HepG2 (cell line): ENCODE data around the gene RASIP1. TPM values are rescaled to one million over a fixed set of nuclear protein-coding genes. Genes with fewer than 3 reads are reported as not detected.
A peak's percentile ranks its signal among the peaks of the same experiment; 100 is the strongest.

Experiments
- ATF2 ChIP-seq: sonication (generic); formaldehyde crosslinking; IDR thresholded peaks from 2 replicates; pipeline ENCODE4 v1.4.0; 2020; ENCODE audit warnings: missing genetic modification reagents
- BCL6 ChIP-seq: IDR thresholded peaks from 2 replicates; pipeline ENCODE4 v1.6.1; 2016; ENCODE audit warnings: missing genetic modification reagents, missing compliant biosample characterization
- BORCS8-MEF2B ChIP-seq: sonication (generic); formaldehyde crosslinking; IDR thresholded peaks from 2 replicates; pipeline ENCODE4 v1.8.0; 2022; ENCODE audit warnings: mild to moderate bottlenecking, missing genetic modification reagents
- BRD4 ChIP-seq: sonication (generic); formaldehyde crosslinking; IDR thresholded peaks from 2 replicates; pipeline ENCODE4 v1.4.0; 2020; ENCODE audit warnings: missing genetic modification reagents
- ELF1 ChIP-seq: sonication (generic); formaldehyde crosslinking; IDR thresholded peaks from 2 replicates; pipeline ENCODE4 v1.4.0; 2020; ENCODE audit warnings: missing genetic modification reagents
- ELF3 ChIP-seq: IDR thresholded peaks from 2 replicates; pipeline ENCODE4 v1.6.1; 2016; ENCODE audit warnings: missing genetic modification reagents, missing compliant biosample characterization
- GMEB1 ChIP-seq: sonication (generic); formaldehyde crosslinking; IDR thresholded peaks from 2 replicates; pipeline ENCODE4 v1.5.1; 2020; ENCODE audit warnings: missing genetic modification reagents, mild to moderate bottlenecking, borderline replicate concordance
- HDAC2 ChIP-seq: sonication (generic); formaldehyde crosslinking; IDR thresholded peaks from 2 replicates; pipeline ENCODE4 v1.4.0; 2020; ENCODE audit warnings: missing genetic modification reagents
- HOXA7 ChIP-seq: sonication (generic); formaldehyde crosslinking; IDR thresholded peaks from 2 replicates; pipeline ENCODE4 v1.8.1; 2022; ENCODE audit warnings: mild to moderate bottlenecking, missing genetic modification reagents, moderate library complexity
- IRF9 ChIP-seq: sonication (generic); formaldehyde crosslinking; IDR thresholded peaks from 2 replicates; pipeline ENCODE4 v1.8.0; 2022; ENCODE audit warnings: missing genetic modification reagents, mild to moderate bottlenecking, borderline replicate concordance
- MAX ChIP-seq: IDR thresholded peaks from 2 replicates; pipeline ENCODE4 v1.6.1; 2012; ENCODE audit warnings: inconsistent platforms
- MED13 ChIP-seq: sonication (generic); formaldehyde crosslinking; IDR thresholded peaks from 2 replicates; pipeline ENCODE4 v1.5.0; 2020; ENCODE audit warnings: missing genetic modification reagents
- NCOR1 ChIP-seq: fragments of 200-600 bp; sonication (generic); IDR thresholded peaks from 2 replicates; pipeline ENCODE4 v1.7.0; 2017; ENCODE audit warnings: antibody characterized with exemption, low read length, borderline replicate concordance
- NONO ChIP-seq, 2 experiments: fragments of 450-650 bp in 1 of 2; sonication (generic) in 1 of 2; formaldehyde crosslinking in 1 of 2; IDR thresholded peaks in 1 of 2; conservative IDR thresholded peaks in 1 of 2; 2 replicates each; pipeline versions ENCODE4 v1.6.1 to v1.8.0; 2017 to 2022; ENCODE audit warnings: mild to moderate bottlenecking in 1 of 2, missing genetic modification reagents in 1 of 2, moderate library complexity in 1 of 2
- RXRA ChIP-seq: sonication (generic); formaldehyde crosslinking; IDR thresholded peaks from 2 replicates; pipeline ENCODE4 v1.5.1; 2020; ENCODE audit warnings: missing genetic modification reagents
- SNRNP70 ChIP-seq: fragments of 200-400 bp; formaldehyde crosslinking; IDR thresholded peaks from 2 replicates; pipeline ENCODE4 v1.6.1; 2017; ENCODE audit warnings: mild to moderate bottlenecking, low read depth, low read length, moderate library complexity
- SP4 ChIP-seq: sonication (generic); formaldehyde crosslinking; IDR thresholded peaks from 2 replicates; pipeline ENCODE4 v1.8.1; 2023; ENCODE audit warnings: mild to moderate bottlenecking, missing genetic modification reagents
- TP53 ChIP-seq: sonication (generic); formaldehyde crosslinking; conservative IDR thresholded peaks from 2 replicates; pipeline ENCODE4 v1.4.0; 2020; ENCODE audit warnings: missing genetic modification reagents
- ZHX1 ChIP-seq: sonication (generic); formaldehyde crosslinking; IDR thresholded peaks from 2 replicates; pipeline ENCODE4 v1.8.1; 2022; ENCODE audit warnings: low read depth, mild to moderate bottlenecking, missing genetic modification reagents
- ZNF670 ChIP-seq: sonication (generic); formaldehyde crosslinking; IDR thresholded peaks from 2 replicates; pipeline ENCODE4 v1.8.0; 2022; ENCODE audit warnings: mild to moderate bottlenecking, missing genetic modification reagents, borderline replicate concordance
- ZNF768 ChIP-seq: sonication (generic); formaldehyde crosslinking; IDR thresholded peaks from 2 replicates; pipeline ENCODE4 v1.4.0; 2020; ENCODE audit warnings: missing genetic modification reagents
- ZSCAN25 ChIP-seq: sonication (generic); formaldehyde crosslinking; IDR thresholded peaks from 2 replicates; pipeline ENCODE4 v1.8.0; 2022; ENCODE audit warnings: mild to moderate bottlenecking, missing genetic modification reagents
- ZSCAN9 ChIP-seq: IDR thresholded peaks from 2 replicates; pipeline ENCODE4 v1.6.1; 2016; ENCODE audit warnings: borderline replicate concordance
- polyA plus RNA-seq, 8 experiments: library from polyadenylated mRNA; depleted of rRNA in 3 of 8; stranded (reverse) in 7 of 8; unstranded in 1 of 8; fragments of >200 nt; fragmentation: Illumina TruSeq in 4 of 8; extraction: Trizol in 4 of 8; gene quantifications; 2 replicates each; pipeline versions ENCODE4 v1.2.1 to v1.2.3, GENCODE V29; 2011 to 2016; ENCODE audit warnings: low read depth in 4 of 8, missing spikeins in 1 of 8, mixed read lengths in 1 of 8; ENCODE audit not compliant: insufficient read depth in 1 of 8
- total RNA-seq, 5 experiments: library from RNA; depleted of rRNA; stranded (reverse); fragments of >200 nt; fragmentation: Illumina TruSeq; extraction: Trizol; gene quantifications; 2 replicates each; pipeline ENCODE4 v1.2.3, GENCODE V29; 2016; ENCODE audit warnings: low read depth in 1 of 5

RASIP1 gene
- total and polyA plus RNA-seq, 2 of the 13 experiments (the other 11 are each of a cell fraction or from before 2014, with no cell fraction given) = 0.44 to 0.58 TPM

GRCh38 chr19:48718711-48719231 lies 21.6 kb downstream of the RASIP1 start (continued):
- TF ChIP-seq GMEB1 (CRISPR knock-in tag) (peak; percentile 49; the same call in 1 of the 2 replicates), ELF1 (CRISPR knock-in tag) (peak; percentile 56), RXRA (peak; percentile 97), HDAC2 (CRISPR knock-in tag) (peak; percentile 60; the same call in 1 of the 2 replicates), ZSCAN9 (CRISPR knock-in tag) (no peak), BORCS8-MEF2B (peak; percentile 43; the same call in 1 of the 2 replicates), MED13 (CRISPR knock-in tag) (0 out of 2 replicates have a peak, but pooled peaks have one; percentile 33), NONO (IDR thresholded peaks at IDR 0.05) (no peak), NONO (CRISPR knock-in tag; conservative IDR thresholded peaks at IDR 0.05) (0 out of 2 replicates have a peak, but pooled peaks have one; percentile 67), IRF9 (CRISPR knock-in tag) (no peak), BRD4 (no peak), HOXA7 (CRISPR knock-in tag) (no peak), ZHX1 (CRISPR knock-in tag) (peak; percentile 58; the same call in 1 of the 2 replicates), NCOR1 (peak; percentile 88), ZNF670 (CRISPR knock-in tag) (0 out of 2 replicates have a peak, but pooled peaks have one; percentile 47), SNRNP70 (no peak), BCL6 (peak; percentile 83), TP53 (CRISPR knock-in tag) (no peak), SP4 (CRISPR knock-in tag) (peak; percentile 14; the same call in 1 of the 2 replicates), ZNF768 (CRISPR knock-in tag) (no peak; the same call in 1 of the 2 replicates), MAX (peak; percentile 59; the same call in 1 of the 2 replicates), ZSCAN25 (CRISPR knock-in tag) (peak; percentile 64; the same call in 1 of the 2 replicates), ATF2 (CRISPR knock-in tag) (peak; percentile 67; the same call in 1 of the 2 replicates), ELF3 (CRISPR knock-in tag) (no peak; the same call in 1 of the 2 replicates)
